Measurements from ENCODE around the gene LHPP.

LHPP gene

GRCh38 chr10:124566981-124567835 lies 105.6 kb downstream of the LHPP start:
- Histone ChIP-seq H3K27ac (ENCODE audit: low read length) (no peak overlapping the region), H3K9me3 (ENCODE audit: insufficient read depth, low read depth, low read length) (no peaks in the 10 kb centered on the region), H3K4me1 (ENCODE audit: insufficient read depth, low read length) (peaks cover 4% of the 10 kb centered on the region; the same call in 1 of the 2 replicates), H3K27me3 (ENCODE audit: insufficient read depth, low read length) (no peaks in the 10 kb centered on the region), H3K36me3 (ENCODE audit: insufficient read depth, low read depth, low read length) (no peaks in the 10 kb centered on the region), H3K4me3 (ENCODE audit: low read length) (no peak overlapping the region), H3K9ac (ENCODE audit: low read depth, low read length) (no peak overlapping the region)

GRCh38 chr10:124568339-124568738 lies 106.7 kb downstream of the LHPP start:
- Histone ChIP-seq H3K27ac (ENCODE audit: low read length) (no peak overlapping the region), H3K9me3 (ENCODE audit: insufficient read depth, low read depth, low read length) (no peaks in the 10 kb centered on the region), H3K9ac (ENCODE audit: low read depth, low read length) (no peak overlapping the region), H3K4me3 (ENCODE audit: low read length) (no peak overlapping the region), H3K36me3 (ENCODE audit: insufficient read depth, low read depth, low read length) (no peaks in the 10 kb centered on the region), H3K27me3 (ENCODE audit: insufficient read depth, low read length) (no peaks in the 10 kb centered on the region), H3K4me1 (ENCODE audit: insufficient read depth, low read length) (peaks cover 4% of the 10 kb centered on the region; the same call in 1 of the 2 replicates)

- no peak overlapping the region for H3K9ac ChIP-seq (ENCODE audit: low read depth, low read length)
- no peak overlapping the region for H3K4me3 ChIP-seq (ENCODE audit: low read length)
- H3K9me3 ChIP-seq (ENCODE audit: insufficient read depth, low read depth, low read length) = no peaks in the 10 kb centered on the region
- peaks cover 4% of the 10 kb centered on the region; the same call in 1 of the 2 replicates for H3K4me1 ChIP-seq (ENCODE audit: insufficient read depth, low read length)
- H3K27ac ChIP-seq (ENCODE audit: low read length) = no peak overlapping the region
- H3K36me3 ChIP-seq (ENCODE audit: insufficient read depth, low read depth, low read length) = no peaks in the 10 kb centered on the region
- no peaks in the 10 kb centered on the region for H3K27me3 ChIP-seq (ENCODE audit: insufficient read depth, low read length)
Measured at GRCh38 chr10:124568848-124569622, 107.4 kb downstream of the LHPP start.

GRCh38 chr10:124569623-124570470 lies 108.2 kb downstream of the LHPP start:
- peaks cover 4% of the 10 kb centered on the region; the same call in 1 of the 2 replicates for H3K4me1 ChIP-seq (ENCODE audit: insufficient read depth, low read length)
- no peak overlapping the region for H3K27ac ChIP-seq (ENCODE audit: low read length)
- H3K9me3 ChIP-seq (ENCODE audit: insufficient read depth, low read depth, low read length) = no peaks in the 10 kb centered on the region
- H3K36me3 ChIP-seq (ENCODE audit: insufficient read depth, low read depth, low read length) = no peaks in the 10 kb centered on the region
- no peak overlapping the region for H3K9ac ChIP-seq (ENCODE audit: low read depth, low read length)
- no peak overlapping the region for H3K4me3 ChIP-seq (ENCODE audit: low read length)
- H3K27me3 ChIP-seq (ENCODE audit: insufficient read depth, low read length) = no peaks in the 10 kb centered on the region

- H3K27ac ChIP-seq (ENCODE audit: low read length) = no peak overlapping the region
- H3K9ac ChIP-seq (ENCODE audit: low read depth, low read length) = no peak overlapping the region
- H3K4me1 ChIP-seq (ENCODE audit: insufficient read depth, low read length) = no peaks in the 10 kb centered on the region; the same call in 1 of the 2 replicates
- no peaks in the 10 kb centered on the region for H3K27me3 ChIP-seq (ENCODE audit: insufficient read depth, low read length)
- no peaks in the 10 kb centered on the region for H3K36me3 ChIP-seq (ENCODE audit: insufficient read depth, low read depth, low read length)
- no peak overlapping the region for H3K4me3 ChIP-seq (ENCODE audit: low read length)
- H3K9me3 ChIP-seq (ENCODE audit: insufficient read depth, low read depth, low read length) = no peaks in the 10 kb centered on the region
Measured at GRCh38 chr10:124570646-124571045, 109.0 kb downstream of the LHPP start.

- no peaks in the 10 kb centered on the region for H3K9me3 ChIP-seq (ENCODE audit: insufficient read depth, low read depth, low read length)
- no peak overlapping the region for H3K9ac ChIP-seq (ENCODE audit: low read depth, low read length)
- no peaks in the 10 kb centered on the region for H3K4me1 ChIP-seq (ENCODE audit: insufficient read depth, low read length)
- no peaks in the 10 kb centered on the region for H3K36me3 ChIP-seq (ENCODE audit: insufficient read depth, low read depth, low read length)
- no peak overlapping the region for H3K4me3 ChIP-seq (ENCODE audit: low read length)
- H3K27ac ChIP-seq (ENCODE audit: low read length) = no peak overlapping the region
- H3K27me3 ChIP-seq (ENCODE audit: insufficient read depth, low read length) = no peaks in the 10 kb centered on the region
Measured at GRCh38 chr10:124572751-124573150, 111.1 kb downstream of the LHPP start.

- Histone ChIP-seq H3K9me3 (ENCODE audit: insufficient read depth, low read depth, low read length) (no peaks in the 10 kb centered on the region), H3K27ac (ENCODE audit: low read length) (no peak overlapping the region), H3K4me3 (ENCODE audit: low read length) (no peak overlapping the region), H3K36me3 (ENCODE audit: insufficient read depth, low read depth, low read length) (no peaks in the 10 kb centered on the region), H3K27me3 (ENCODE audit: insufficient read depth, low read length) (no peaks in the 10 kb centered on the region), H3K4me1 (ENCODE audit: insufficient read depth, low read length) (no peaks in the 10 kb centered on the region), H3K9ac (ENCODE audit: low read depth, low read length) (no peak overlapping the region)
Measured at GRCh38 chr10:124573726-124574455, 112.3 kb downstream of the LHPP start.

GRCh38 chr10:124574456-124575070 lies 112.9 kb downstream of the LHPP start:
- no peak overlapping the region for H3K9ac ChIP-seq (ENCODE audit: low read depth, low read length)
- no peak overlapping the region for H3K27ac ChIP-seq (ENCODE audit: low read length)
- no peaks in the 10 kb centered on the region for H3K4me1 ChIP-seq (ENCODE audit: insufficient read depth, low read length)
- H3K36me3 ChIP-seq (ENCODE audit: insufficient read depth, low read depth, low read length) = no peaks in the 10 kb centered on the region
- no peak overlapping the region for H3K4me3 ChIP-seq (ENCODE audit: low read length)
- H3K9me3 ChIP-seq (ENCODE audit: insufficient read depth, low read depth, low read length) = no peaks in the 10 kb centered on the region
- H3K27me3 ChIP-seq (ENCODE audit: insufficient read depth, low read length) = no peaks in the 10 kb centered on the region

GRCh38 chr10:124575107-124576035 lies 113.7 kb downstream of the LHPP start:
- Histone ChIP-seq H3K4me3 (ENCODE audit: low read length) (no peak overlapping the region), H3K9me3 (ENCODE audit: insufficient read depth, low read depth, low read length) (no peaks in the 10 kb centered on the region), H3K9ac (ENCODE audit: low read depth, low read length) (no peak overlapping the region), H3K36me3 (ENCODE audit: insufficient read depth, low read depth, low read length) (no peaks in the 10 kb centered on the region), H3K4me1 (ENCODE audit: insufficient read depth, low read length) (no peaks in the 10 kb centered on the region), H3K27ac (ENCODE audit: low read length) (no peak overlapping the region), H3K27me3 (ENCODE audit: insufficient read depth, low read length) (no peaks in the 10 kb centered on the region)

All from iPS-20b (cell line).